KOPT-K1 (cell line): Measurements from ENCODE around the gene NSG1.
"Not testable (repeated sequence)": the region's sequence is repeated elsewhere in the genome, so short reads cannot be mapped to it uniquely, and the experiment has no call there.

Source experiments
- H3K27ac ChIP-seq: fragments of 200-600 bp; sonication (generic); 2 replicates; pipeline ENCODE4 v1.5.1; 2016; ENCODE audit warnings: antibody characterized with exemption, mild to moderate bottlenecking, low read depth, low read length; ENCODE audit not compliant: poor library complexity, severe bottlenecking
- H3K36me3 ChIP-seq: fragments of 200-600 bp; sonication (generic); 2 replicates; pipeline ENCODE4 v1.5.1; 2017; ENCODE audit warnings: antibody characterized with exemption, mild to moderate bottlenecking, low read length, moderate library complexity; ENCODE audit not compliant: insufficient read depth
- H3K9me3 ChIP-seq: fragments of 200-600 bp; sonication (generic); 2 replicates; pipeline ENCODE4 v1.5.1; 2017; ENCODE audit warnings: antibody characterized with exemption, low read length, mild to moderate bottlenecking; ENCODE audit not compliant: insufficient read depth, poor library complexity, severe bottlenecking

NSG1 gene

DNA sequence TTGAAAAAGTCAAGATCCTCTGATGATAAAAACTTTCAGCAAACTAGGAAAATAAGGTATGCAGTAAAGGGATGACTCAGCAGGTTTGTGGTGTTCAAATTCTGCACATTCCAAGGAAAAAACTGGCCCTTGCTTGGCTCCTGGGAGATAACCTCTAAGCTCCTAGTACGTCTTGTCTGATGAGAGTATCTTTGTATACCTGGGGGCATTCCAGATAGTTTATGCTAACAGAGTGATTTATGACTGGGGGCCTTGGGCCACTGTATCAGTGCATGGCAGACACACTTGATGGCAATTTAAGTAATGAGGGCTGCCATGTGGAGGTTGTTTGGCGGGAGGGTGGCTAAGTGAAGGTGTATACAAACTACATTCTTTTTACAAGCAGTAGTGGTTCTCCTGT lies 56.9 kb downstream of the NSG1 start:
- Histone ChIP-seq H3K27ac (no peak overlapping the region), H3K9me3 (no peaks in the 10 kb centered on the region), H3K36me3 (0 out of 2 replicates have a peak, but pooled peaks cover 4% of the 10 kb centered on the region)

DNA sequence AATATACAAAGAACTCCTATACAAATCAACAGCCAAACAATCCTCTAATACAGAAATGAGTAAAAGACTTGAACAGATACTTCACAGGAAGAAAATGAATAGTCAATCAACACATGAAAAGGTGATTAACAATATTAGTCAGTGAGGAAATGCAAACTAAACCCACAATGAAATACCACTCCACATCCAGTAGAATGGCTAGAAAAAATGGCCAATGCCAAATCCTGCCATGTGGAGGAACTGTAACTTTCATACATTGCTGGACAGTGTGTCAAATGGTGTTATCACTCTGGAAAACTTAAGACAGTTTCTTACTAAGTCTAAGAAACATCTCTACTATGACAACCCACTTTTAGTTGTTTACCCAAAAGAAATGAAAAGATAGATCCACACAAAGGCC lies 59.5 kb downstream of the NSG1 start:
- Histone ChIP-seq H3K9me3 (no peaks in the 10 kb centered on the region), H3K36me3 (0 out of 2 replicates have a peak, but pooled peaks cover 2% of the 10 kb centered on the region), H3K27ac (no peak overlapping the region)

DNA sequence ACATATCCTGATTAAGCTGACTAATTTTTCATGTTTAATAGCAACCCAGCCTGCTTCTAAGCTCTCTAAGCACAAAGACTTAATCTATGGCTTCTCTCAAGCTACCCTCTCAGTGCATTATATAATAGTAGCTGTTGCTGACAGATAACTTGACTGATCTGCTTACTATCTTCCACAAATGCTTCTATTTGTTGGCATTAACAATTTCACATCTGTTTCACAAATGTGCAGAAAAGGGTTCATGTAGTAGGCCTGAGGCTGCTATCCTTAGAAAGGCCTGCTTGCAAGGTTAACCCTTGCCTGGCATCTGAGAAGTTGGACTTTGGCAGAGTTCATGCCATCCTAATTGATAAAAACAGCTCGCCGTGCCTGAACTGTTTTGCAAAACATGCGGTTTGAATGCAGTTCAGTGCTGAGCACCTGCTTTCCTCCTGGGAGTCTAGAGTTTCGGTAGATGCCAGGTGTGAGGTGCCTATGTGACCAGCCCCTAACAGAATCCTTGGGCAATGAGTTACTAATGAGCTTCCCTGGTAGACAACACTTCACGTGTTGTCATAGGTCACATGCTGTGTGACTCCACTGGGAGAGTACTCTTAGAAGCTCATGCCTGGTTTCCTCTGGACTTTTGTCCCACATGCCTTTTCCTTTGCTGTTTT lies 68.4 kb downstream of the NSG1 start:
- no peaks in the 10 kb centered on the region for H3K9me3 ChIP-seq
- H3K27ac ChIP-seq, result no peak overlapping the region
- peaks cover 76% of the 10 kb centered on the region for H3K36me3 ChIP-seq

DNA sequence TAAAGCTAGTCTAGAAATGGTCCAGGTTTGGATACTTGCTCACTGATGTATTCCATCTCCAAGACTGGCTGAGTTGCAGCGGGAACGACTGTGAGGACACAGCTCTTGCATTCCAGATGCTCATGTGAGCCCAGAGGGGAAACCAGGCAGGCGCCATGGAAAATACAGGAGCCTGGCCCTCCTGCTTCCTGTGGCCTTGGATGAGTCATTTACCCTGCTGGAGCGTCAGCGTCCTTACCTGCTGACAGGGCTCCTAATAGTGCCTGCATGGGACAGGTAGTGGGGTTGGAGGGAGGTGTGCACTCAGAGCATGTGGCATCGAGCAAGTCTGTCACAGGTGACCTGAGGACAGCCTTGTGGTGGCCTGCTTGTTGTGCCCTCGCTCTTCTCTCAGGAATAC lies 69.4 kb downstream of the NSG1 start:
- no peak overlapping the region for H3K27ac ChIP-seq
- no peaks in the 10 kb centered on the region for H3K9me3 ChIP-seq
- H3K36me3 ChIP-seq, result peaks cover 75% of the 10 kb centered on the region

DNA sequence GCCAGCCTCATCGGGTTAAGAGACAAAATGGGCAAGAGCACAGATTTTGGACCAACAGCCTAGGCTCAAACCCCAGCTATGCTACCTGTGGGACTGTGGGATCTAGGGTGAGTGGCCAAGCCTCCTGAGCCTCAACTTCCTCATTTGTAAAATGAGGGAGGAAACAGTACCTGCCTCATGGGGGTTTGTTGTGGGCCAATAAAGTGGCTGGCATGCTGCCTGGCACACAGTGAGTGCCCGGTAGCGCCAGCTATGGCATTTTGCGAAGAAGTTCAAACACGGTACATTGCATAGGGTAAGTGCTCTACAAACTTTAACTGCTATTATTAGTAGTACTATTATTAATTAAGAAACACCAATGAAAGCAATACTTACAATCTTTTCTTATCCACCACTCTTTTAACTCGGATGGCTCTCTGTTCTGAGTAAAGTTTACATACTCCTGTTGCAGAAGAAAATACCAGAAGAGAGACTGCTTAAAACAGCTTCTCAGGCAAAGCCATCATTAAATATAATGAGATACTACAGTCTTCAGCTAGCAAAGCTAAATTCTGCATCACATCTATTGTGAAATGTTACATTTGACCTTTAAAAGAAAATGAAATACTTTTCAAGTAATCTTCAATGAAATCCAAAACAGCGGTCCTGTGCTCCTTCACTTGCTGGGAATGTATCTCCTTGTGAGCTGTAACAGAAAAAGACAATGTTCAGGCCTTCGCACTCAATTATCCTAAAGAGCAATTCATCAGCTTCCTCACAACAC lies 70.1 kb downstream of the NSG1 start:
- peaks cover 68% of the 10 kb centered on the region for H3K36me3 ChIP-seq
- no peaks in the 10 kb centered on the region for H3K9me3 ChIP-seq
- H3K27ac ChIP-seq, result no peak overlapping the region

DNA sequence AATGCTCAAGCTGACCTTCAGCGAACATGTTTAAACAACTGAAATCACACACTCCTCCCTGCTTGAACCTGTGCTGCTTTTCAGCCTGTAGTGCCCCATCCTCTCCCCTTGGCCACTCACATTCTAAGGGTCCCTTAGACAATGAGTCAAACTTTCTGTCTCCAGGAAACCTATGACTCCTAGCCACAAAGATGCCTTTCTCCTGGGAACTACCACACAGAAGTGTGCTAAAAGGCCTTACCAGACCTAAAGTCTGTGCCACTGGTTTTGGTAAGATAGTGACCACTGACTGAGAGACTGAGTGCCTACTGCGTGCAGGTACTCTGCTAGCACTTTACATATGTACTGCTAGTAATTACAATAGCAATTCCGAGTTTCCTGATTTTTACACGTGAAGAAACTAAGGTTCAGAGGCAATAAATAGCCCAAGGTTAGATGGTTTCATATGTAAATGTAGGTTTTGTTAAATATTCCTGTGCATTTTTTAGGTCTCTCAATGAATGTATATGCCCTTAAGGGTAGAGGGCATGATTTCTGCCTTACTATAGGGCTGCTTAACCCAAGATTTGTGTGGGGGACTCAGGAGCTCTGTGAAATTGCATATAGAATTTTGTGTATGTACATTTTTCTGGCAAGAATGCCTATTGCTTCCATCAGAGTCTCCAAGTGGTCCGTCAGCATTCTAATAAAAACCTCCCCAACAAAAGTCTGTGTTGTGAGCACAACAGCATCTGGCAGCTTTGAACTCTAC lies 71.1 kb downstream of the NSG1 start:
- Histone ChIP-seq H3K36me3 (peaks cover 59% of the 10 kb centered on the region), H3K9me3 (no peaks in the 10 kb centered on the region), H3K27ac (no peak overlapping the region)

DNA sequence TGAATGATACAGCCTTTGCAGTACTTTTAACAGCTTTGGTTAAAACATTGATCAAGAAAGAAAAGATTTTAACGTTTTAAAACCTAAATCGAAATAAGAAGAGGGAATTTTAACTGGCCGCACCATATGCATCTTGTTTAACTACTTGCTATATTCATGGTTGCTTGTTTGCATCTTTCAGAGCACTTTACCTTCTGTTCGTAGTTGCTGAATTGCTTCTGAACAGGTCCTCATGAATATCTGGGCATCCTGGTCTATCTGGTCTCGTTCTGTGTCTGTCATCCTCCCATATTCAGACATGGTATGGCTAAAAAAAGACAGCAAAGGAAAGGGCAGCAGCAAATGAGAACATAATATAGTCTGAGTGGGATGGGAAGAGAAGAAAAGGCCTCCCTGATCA lies 72.3 kb downstream of the NSG1 start:
- Histone ChIP-seq H3K27ac (no peak overlapping the region), H3K9me3 (no peaks in the 10 kb centered on the region), H3K36me3 (peaks cover 49% of the 10 kb centered on the region)

DNA sequence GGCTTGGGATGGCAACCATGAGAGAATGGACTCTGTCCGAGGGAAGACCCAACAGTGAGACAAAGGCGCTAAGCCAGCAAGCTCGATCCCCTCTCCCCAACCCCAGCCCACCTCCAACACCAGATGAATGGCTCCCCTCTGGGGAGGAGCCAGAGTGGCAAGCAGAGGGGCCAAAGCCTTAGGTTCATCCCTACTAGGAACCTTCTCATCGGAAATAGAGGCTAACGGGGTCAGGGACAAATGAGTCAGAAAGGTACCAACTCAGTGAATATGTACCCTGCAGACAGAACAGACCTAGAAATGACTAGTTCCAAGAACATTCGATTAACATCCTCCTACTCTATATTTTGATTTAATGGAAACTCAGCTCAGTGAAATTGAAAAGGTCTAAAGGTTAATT lies 73.9 kb downstream of the NSG1 start:
- peaks cover 9% of the 10 kb centered on the region for H3K9me3 ChIP-seq
- H3K36me3 ChIP-seq, result peaks cover 44% of the 10 kb centered on the region
- no peak overlapping the region for H3K27ac ChIP-seq

DNA sequence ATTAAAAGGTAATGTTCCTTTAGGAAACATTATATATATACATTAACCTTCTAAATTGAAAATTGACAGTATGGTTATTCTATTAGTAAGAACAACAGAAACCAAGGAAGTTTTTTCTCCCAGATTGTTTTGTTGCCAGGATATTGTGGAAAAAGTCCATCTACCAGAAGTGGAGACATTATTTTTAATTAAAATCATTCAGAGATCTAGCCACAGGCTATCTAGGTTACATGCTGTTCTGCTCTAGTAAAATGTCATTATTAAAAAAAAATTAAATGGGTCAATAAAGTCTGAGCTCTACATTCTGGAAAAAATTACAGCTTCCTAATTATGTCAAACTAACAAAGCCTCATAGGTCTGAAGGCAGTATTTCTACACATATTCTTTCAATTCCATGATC lies 74.3 kb downstream of the NSG1 start:
- Histone ChIP-seq H3K9me3 (peaks cover 13% of the 10 kb centered on the region), H3K36me3 (peaks cover 44% of the 10 kb centered on the region), H3K27ac (no peak overlapping the region)

DNA sequence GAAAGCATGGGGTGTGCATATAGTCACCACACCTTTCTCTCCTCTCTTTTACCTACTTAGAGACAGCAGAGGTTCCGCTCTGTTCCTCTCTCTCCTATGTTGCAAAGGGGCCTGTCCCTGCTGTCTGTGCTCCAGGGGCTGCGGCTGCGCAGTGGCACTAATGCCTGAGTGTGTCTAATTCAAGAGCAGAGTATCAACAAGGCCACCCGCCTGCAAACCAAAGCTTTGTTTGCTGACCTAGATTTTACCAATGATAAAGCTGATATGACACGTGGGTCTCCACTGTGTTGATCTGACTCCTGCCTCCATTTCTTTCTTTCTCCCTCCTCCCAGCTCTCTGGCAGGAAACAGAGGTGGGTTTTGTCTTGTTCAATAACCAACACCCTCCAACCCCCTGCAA lies 74.9 kb downstream of the NSG1 start:
- H3K27ac ChIP-seq, result peak overlapping the region; percentile 42
- peaks cover 20% of the 10 kb centered on the region for H3K9me3 ChIP-seq
- H3K36me3 ChIP-seq, result peaks cover 44% of the 10 kb centered on the region

DNA sequence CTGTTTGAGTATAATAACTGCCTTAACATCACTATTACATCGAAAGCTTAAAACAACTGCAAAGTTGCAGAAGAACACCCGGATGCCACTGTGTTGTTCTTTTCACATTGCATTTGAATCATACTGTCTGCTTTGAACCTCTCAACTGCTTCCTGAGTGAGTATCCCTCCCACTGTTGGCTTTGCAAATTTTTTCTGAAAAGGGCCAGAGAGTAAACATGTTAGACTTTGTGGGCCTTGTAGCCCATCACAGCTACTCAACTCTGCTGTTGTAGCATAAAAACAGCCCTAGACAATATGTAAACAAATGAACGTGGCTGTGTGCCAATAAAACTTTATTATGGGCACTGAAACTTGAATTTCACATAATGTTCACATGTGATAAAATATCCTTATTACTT lies 76.1 kb downstream of the NSG1 start:
- H3K9me3 ChIP-seq, result peaks cover 24% of the 10 kb centered on the region
- no peak overlapping the region for H3K27ac ChIP-seq
- H3K36me3 ChIP-seq, result peaks cover 43% of the 10 kb centered on the region

DNA sequence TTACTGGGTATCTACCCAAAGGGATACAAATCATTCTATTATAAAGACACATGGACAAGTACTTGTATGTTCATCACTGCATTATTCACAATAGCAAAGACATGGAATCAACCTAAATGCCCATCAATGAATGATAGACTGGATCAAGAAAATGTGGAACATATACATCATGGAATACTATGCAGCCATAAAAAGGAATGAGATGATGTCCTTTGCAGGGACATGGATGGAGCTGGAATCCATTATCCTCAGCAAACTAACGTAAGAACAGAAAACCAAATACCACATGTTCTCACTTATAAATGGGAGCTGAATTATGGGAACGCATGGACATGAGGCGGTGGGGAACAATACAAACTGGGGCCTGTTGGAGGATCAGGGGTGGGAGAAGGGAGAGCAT lies 78.3 kb downstream of the NSG1 start:
- not testable (repeated sequence) for H3K27ac ChIP-seq
- Histone ChIP-seq H3K9me3 (peaks cover 24% of the 10 kb centered on the region), H3K36me3 (peaks cover 52% of the 10 kb centered on the region)
